Coronary artery (tissue), 2 donors: ENCODE results near the gene ADRA2B.

Experiments used
- DNase-seq: peaks from one replicate; pipeline ENCODE4 v3.0.0-alpha.2; 2017; ENCODE audit warnings: low spot score
- H3K27ac ChIP-seq, 2 donors: fragments of 200-600 bp; sonication (generic); one replicate each; pipeline ENCODE4 v1.5.1; 2016 to 2019
- H3K4me3 ChIP-seq: fragments of 200-600 bp; sonication (generic); 2 replicates; pipeline ENCODE4 v1.5.1; 2016; ENCODE audit warnings: mild to moderate bottlenecking, moderate library complexity
- TF ChIP-seq, protein P1 (sequence below): fragments of 200-600 bp; sonication (generic); IDR thresholded peaks from one replicate; pipeline ENCODE4 v1.5.1; 2019; ENCODE audit warnings: antibody characterized with exemption

ADRA2B gene

DNA sequence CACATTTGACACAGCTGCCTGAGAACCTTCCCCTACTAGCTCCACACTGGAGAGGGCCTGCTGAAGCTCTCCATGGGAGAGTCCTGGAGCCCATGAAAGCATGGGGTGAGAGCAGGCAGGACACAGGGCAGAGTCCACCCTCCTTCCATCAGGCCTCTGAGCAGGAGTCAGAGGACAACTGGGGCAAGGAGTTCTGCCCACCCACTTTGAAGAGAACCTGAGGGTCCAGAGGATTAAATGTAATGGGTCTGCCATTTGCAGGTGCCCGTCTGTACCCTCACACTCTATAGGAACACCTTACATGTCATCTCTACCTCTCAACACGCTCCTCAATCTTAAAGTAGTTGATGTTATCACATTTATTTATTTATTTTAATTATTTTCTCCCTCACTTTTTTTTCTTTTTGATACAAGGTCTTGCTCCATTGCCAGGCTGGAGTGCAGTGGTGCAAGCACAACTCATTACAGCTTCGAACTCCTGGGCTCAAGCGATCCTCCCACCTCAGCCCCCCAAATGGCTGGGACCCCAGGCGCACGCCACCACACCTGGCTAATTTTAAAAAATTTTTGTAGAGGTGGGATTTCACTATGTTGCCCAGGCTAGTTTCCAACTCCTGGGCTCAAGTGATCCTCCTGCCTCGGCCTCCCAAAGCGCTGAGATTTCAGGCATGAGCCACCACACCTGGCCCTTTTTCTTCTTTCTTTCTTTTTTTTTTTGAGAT, 10.2 kb downstream of the ADRA2B start:
- TF ChIP-seq, protein P1, sequence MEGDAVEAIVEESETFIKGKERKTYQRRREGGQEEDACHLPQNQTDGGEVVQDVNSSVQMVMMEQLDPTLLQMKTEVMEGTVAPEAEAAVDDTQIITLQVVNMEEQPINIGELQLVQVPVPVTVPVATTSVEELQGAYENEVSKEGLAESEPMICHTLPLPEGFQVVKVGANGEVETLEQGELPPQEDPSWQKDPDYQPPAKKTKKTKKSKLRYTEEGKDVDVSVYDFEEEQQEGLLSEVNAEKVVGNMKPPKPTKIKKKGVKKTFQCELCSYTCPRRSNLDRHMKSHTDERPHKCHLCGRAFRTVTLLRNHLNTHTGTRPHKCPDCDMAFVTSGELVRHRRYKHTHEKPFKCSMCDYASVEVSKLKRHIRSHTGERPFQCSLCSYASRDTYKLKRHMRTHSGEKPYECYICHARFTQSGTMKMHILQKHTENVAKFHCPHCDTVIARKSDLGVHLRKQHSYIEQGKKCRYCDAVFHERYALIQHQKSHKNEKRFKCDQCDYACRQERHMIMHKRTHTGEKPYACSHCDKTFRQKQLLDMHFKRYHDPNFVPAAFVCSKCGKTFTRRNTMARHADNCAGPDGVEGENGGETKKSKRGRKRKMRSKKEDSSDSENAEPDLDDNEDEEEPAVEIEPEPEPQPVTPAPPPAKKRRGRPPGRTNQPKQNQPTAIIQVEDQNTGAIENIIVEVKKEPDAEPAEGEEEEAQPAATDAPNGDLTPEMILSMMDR = no peak
- Histone ChIP-seq H3K4me3 (no peak overlapping the region), H3K27ac (no peak overlapping the region)
- no peak for DNase-seq

DNA sequence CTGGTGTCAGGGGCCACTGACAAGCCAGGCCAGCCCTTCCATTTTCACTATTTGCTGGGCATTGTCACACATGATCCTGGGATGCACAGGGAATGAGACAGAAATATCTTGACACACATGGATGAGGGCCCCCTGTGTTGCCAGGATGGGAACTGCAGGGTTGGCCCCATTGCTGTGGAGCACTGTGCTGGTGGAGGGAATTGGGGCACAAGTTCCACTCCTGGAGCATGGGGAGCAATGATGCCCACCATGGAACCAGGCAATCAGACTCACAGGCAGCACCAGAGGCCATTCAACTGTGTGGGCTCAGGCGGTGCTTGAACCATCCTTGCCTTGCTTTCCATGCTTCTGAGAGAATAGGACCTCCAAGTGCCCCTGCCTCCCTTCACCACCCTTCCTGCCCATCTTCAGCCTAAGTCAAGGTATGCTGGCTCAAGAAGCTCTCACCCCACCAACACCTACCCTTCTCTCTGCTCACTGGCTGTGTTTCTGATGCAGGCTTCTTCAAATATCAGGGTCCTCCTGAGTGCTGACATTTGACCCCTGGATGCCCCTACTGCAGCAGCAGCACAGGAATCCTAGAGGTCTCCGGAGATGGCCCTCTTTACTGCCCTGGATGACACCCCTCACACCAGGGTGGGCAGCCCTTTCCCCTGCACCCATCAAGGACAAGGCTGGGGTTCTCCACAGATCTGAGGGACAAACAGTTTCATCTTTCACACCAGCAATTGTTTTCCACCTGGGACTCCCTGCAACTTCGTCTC, 11.0 kb downstream of the ADRA2B start:
- DNase-seq = no peak
- H3K4me3 ChIP-seq = no peak overlapping the region
- TF ChIP-seq, protein P1 = no peak
- H3K27ac ChIP-seq = no peak overlapping the region

DNA sequence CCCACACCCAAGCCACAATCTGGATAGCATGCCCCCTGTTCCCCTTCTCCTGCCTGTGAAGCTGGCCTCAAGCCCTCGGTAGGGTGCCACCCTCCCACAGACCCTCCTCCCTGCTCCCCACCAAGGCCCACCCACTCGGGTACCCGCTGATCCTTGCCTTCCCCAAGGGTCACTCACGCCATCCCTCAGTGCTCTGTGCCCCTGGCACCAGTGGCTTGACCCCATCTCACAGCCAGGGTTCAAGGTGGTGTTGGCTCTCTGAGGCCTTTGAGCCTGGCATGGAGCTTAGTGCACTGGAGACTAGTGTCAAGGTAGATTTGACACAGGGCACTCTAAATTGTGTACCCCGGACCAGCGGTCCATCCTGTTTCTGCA, 11.9 kb downstream of the ADRA2B start:
- no peak overlapping the region for H3K4me3 ChIP-seq
- TF ChIP-seq, protein P1 = no peak
- peak overlapping the region in 1 of 2 donors; percentile 37 for H3K27ac ChIP-seq
- DNase-seq = no peak

DNA sequence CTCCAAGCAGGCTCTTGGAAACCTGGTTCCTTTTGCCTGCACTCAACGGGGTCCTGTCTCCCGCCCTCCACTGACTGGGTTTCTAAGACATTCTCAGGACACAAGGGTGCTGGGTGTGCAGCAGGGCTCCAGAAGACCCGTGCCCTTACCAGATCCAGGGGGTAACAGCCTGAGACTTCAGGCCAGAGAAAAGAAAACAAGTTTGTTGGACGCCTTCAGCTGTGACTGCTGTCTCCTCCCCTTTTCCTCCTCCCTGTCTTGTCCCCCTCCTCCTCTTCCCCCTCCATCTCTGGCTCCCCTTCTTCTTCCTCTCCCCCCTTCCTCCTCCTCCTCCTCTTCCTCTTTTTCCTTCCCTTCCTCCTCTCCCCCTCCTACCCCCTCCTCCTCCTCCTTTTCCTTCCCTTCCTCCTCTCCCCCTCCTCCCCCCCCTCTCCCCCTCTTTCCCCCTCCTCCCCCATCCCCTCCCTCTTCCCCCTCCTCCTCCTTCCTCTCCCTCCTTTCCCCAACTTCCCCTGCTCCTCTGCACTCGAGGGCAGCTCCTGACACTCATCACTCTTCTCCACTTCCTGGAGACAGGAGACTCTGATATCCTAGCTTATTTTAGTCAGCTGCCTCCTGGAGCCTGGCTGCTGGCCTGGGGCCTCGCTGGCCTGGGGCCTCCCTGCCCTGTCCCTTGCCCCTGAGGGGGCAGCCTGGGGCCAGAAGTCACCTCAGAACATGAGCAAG, 12.4 kb downstream of the ADRA2B start:
- DNase-seq = peak; percentile 69
- Histone ChIP-seq H3K27ac (peak overlapping the region in 1 of 2 donors; percentile 37), H3K4me3 (no peak overlapping the region)
- TF ChIP-seq, protein P1 = no peak

DNA sequence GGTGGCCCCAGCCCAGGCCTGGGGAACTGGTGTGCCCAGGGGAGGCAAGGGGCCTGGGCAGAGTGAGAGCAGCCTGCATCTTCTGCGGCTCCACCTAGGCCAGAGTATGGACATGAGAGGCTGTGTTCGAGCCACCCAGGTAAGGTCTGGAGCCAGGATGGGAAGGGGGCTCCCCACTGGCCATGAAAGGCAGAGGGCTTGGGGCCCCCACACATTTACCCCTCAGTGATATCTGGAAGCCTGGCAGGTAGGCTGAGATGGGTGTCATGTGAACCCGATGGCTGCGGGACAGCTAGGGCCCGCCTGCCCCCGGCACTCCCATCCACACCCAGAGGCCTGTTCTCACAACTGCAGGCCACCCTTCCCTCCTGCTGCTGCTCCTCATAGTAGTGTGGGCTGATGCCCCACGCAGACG, 13.2 kb downstream of the ADRA2B start:
- peak; percentile 64 for DNase-seq
- Histone ChIP-seq H3K27ac (no peak overlapping the region), H3K4me3 (no peak overlapping the region)
- TF ChIP-seq, protein P1 = no peak

DNA sequence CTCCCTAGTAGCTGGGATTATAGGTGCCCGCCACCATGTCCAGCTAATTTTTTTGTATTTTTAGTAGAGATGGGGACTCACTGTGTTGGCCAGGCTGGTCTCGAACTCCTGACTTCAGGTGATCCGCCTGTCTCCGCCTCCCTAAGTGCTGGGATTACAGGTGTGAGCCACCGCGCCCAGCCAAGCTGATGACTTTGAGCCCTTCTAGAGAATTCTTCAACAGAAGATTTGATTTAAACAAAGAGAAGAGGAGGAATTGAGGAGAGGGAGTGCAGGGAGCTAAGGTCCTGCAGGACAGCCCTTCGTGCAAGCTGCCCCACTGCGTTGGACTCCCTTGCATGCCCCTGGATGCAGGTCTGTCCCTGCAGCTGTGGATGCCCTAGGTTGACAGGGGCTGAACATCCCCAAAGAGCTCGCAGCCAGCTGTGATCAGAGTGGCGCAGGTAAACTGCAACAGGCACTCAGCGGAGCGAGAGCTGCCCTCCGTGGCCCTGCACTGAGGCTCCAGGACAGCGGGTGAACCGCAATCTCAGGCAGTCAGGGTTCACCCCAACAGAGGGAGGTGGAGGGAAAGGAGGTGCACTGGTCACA, 13.7 kb downstream of the ADRA2B start:
- no peak for DNase-seq
- TF ChIP-seq, protein P1 = no peak
- peak overlapping the region in 1 of 2 donors; percentile 2 for H3K27ac ChIP-seq
- H3K4me3 ChIP-seq = no peak overlapping the region
